Osteocyte (in vitro differentiated cells): Measurements from ENCODE around the gene FAM163A. TPM values are rescaled to one million over a fixed set of nuclear protein-coding genes. Genes with fewer than 3 reads are reported as not detected.

ENCODE experiments used
- DNase-seq: peaks from one replicate; pipeline ENCODE4 v3.0.0; 2021; ENCODE audit warnings: mixed read lengths; ENCODE audit not compliant: unreplicated experiment; ENCODE audit errors: extremely low spot score
- H3K27ac Mint-ChIP-seq: one replicate; pipeline ENCODE4 v1.8.0; 2021; ENCODE audit warnings: mild to moderate bottlenecking, mixed read lengths; ENCODE audit not compliant: unreplicated experiment
- H3K27me3 Mint-ChIP-seq: one replicate; pipeline ENCODE4 v1.8.0; 2021; ENCODE audit warnings: mixed read lengths; ENCODE audit not compliant: unreplicated experiment
- H3K36me3 Mint-ChIP-seq: one replicate; pipeline ENCODE4 v1.8.0; 2021; ENCODE audit warnings: mixed read lengths; ENCODE audit not compliant: unreplicated experiment
- H3K4me1 Mint-ChIP-seq: one replicate; pipeline ENCODE4 v1.8.0; 2021; ENCODE audit warnings: mixed read lengths; ENCODE audit not compliant: unreplicated experiment
- H3K4me3 Mint-ChIP-seq: one replicate; pipeline ENCODE4 v1.8.0; 2021; ENCODE audit warnings: mild to moderate bottlenecking, moderate library complexity, mixed read lengths; ENCODE audit not compliant: unreplicated experiment
- H3K9me3 Mint-ChIP-seq: one replicate; pipeline ENCODE4 v1.8.0; 2021; ENCODE audit warnings: mixed read lengths; ENCODE audit not compliant: unreplicated experiment
- total RNA-seq: library from RNA; stranded (reverse); gene quantifications from 2 replicates; pipeline ENCODE4 v1.2.1, GENCODE V29; 2021
- TF ChIP-seq, protein P1 (sequence below): fragments of 200-600 bp; sonication (generic); IDR thresholded peaks from 2 replicates; pipeline ENCODE4 v1.5.0; 2021; ENCODE audit warnings: antibody characterized with exemption, mild to moderate bottlenecking, moderate library complexity

The FAM163A gene
- total RNA-seq, 1 donor from 2014 or later, result not detected

DNA sequence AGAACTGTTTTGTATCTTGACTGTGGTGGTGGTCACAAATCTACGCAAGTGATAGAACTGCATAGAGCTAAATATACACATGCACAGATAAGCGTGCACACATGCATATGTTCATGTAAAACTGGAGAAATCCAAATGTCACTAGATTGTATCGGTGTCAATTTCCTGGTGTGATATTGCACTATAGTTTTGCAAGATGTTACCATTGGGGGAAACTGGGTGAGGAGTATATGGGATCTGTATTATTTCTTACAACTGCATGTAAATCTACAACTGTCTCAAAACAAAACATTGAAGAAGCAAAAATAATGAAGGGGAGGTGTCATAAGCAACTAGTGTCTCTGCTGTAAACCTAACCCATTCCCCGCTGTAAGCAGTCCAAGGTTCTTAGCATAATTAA is 30.2 kb downstream of the FAM163A start:
- Mint-ChIP-seq H3K36me3 (no peaks in the 10 kb centered on the region), H3K9me3 (peaks cover 10% of the 10 kb centered on the region), H3K27me3 (peaks cover 5% of the 10 kb centered on the region), H3K27ac (no peak overlapping the region), H3K4me1 (no peaks in the 10 kb centered on the region), H3K4me3 (no peak overlapping the region)
- no peak for DNase-seq
- TF ChIP-seq, protein P1, sequence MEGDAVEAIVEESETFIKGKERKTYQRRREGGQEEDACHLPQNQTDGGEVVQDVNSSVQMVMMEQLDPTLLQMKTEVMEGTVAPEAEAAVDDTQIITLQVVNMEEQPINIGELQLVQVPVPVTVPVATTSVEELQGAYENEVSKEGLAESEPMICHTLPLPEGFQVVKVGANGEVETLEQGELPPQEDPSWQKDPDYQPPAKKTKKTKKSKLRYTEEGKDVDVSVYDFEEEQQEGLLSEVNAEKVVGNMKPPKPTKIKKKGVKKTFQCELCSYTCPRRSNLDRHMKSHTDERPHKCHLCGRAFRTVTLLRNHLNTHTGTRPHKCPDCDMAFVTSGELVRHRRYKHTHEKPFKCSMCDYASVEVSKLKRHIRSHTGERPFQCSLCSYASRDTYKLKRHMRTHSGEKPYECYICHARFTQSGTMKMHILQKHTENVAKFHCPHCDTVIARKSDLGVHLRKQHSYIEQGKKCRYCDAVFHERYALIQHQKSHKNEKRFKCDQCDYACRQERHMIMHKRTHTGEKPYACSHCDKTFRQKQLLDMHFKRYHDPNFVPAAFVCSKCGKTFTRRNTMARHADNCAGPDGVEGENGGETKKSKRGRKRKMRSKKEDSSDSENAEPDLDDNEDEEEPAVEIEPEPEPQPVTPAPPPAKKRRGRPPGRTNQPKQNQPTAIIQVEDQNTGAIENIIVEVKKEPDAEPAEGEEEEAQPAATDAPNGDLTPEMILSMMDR, result no peak

DNA sequence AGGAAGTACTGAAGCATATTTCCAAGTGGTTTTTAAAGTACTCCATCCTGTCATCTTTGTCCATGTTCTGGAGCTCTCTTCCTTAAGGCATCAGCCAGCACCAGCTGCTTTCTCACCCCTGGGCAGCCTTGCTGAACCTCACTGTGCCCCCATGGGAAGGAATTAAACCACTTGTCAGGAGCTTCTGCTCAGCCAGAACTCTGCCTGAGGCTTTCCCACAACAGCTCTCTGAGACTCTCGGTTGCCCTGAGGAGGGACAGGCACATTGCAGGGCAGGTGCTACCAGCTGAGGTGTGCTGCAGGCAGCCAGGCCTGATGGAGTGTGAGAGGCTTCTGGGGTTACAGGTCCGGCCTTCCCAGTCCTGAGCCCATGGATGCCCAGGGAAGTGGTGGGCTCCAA is 30.9 kb downstream of the FAM163A start:
- Mint-ChIP-seq H3K27me3 (peaks cover 5% of the 10 kb centered on the region), H3K9me3 (peaks cover 8% of the 10 kb centered on the region), H3K36me3 (no peaks in the 10 kb centered on the region), H3K4me3 (no peak overlapping the region), H3K4me1 (no peaks in the 10 kb centered on the region), H3K27ac (no peak overlapping the region)
- TF ChIP-seq, protein P1, result no peak
- DNase-seq, result no peak

DNA sequence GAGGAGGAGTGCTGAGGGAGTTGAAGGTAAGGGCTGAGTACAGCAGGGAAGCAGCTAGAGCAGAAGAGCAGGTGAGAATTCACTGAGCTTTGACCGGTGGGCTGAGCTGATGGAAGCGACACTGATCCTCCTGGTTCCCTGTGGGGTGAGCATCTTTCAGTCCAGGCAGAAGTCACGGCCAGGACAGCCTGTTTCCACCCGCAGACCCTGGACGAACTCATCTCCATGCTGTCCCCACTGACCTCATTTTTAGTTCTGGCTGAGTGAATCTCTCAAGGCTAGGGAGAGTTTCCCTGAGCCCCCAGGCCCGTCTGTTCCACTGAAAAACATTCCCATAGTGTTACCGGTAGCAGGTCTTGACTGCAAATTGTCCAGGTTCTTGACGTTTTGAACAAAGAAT is 31.5 kb downstream of the FAM163A start:
- Mint-ChIP-seq H3K27ac (no peak overlapping the region), H3K4me3 (no peak overlapping the region), H3K27me3 (peaks cover 5% of the 10 kb centered on the region), H3K9me3 (peaks cover 8% of the 10 kb centered on the region), H3K36me3 (no peaks in the 10 kb centered on the region), H3K4me1 (no peaks in the 10 kb centered on the region)
- no peak for DNase-seq
- TF ChIP-seq, protein P1, result no peak

DNA sequence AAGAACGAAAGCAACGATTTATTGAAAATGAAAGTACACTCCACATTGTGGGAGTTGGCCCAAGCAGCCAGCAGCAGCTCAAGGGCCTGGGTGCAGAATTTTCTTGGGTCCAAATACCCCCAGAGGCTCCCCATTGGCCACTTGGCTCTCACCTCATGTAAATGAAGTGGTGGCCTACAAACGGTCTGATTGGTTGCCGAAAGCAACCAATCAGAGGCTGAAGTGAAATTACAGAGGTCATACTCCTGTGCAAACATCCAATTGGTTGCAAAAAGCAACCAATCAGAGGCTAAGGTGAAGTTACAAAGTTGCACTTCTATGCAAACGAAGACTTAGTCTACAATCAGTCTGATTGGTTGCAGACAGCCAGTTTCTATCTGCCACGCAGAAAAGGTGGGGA is 31.9 kb downstream of the FAM163A start:
- Mint-ChIP-seq H3K9me3 (peaks cover 8% of the 10 kb centered on the region), H3K36me3 (no peaks in the 10 kb centered on the region), H3K4me1 (no peaks in the 10 kb centered on the region)

DNA sequence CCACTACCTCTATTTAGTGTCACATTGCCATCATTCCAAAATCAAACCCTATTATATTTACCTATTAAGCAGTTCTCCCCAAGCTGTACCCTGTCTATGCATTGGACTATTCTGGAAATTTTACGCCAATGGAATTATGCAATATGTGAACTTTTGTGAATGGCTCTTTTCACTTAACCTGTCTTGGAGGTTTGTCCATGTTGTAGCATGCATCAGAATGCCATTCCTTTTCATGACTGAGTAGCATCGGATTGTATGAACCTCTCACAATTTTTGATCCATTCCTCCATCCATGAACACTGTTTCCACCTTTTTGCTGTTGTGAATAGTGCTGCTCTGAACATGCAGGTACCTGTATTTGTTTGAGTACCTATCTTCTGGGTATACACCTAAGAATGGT is 33.7 kb downstream of the FAM163A start:
- peaks cover 8% of the 10 kb centered on the region for H3K9me3 Mint-ChIP-seq
- no peaks in the 10 kb centered on the region for H3K4me1 Mint-ChIP-seq
- peaks cover 9% of the 10 kb centered on the region for H3K27me3 Mint-ChIP-seq
- H3K36me3 Mint-ChIP-seq, result no peaks in the 10 kb centered on the region
- TF ChIP-seq, protein P1, result no peak
- H3K27ac Mint-ChIP-seq, result no peak overlapping the region
- no peak overlapping the region for H3K4me3 Mint-ChIP-seq
- DNase-seq, result no peak

More for the DNA sequence above, 31.9 kb downstream of the FAM163A start:
- no peak for DNase-seq
- H3K4me3 Mint-ChIP-seq, result no peak overlapping the region
- no peak overlapping the region for H3K27ac Mint-ChIP-seq
- TF ChIP-seq, protein P1, result no peak
- peaks cover 5% of the 10 kb centered on the region for H3K27me3 Mint-ChIP-seq
